Central memory CD8-positive, alpha-beta T cell (primary cell): ENCODE measurements around the gene TLL2.

Experiments
- ATAC-seq: fragments of 150-1000 bp; cut with Tn5 transposase; replicated peaks from 2 replicates; pipeline ENCODE4 v1.10.0; 2022; ENCODE audit warnings: mild to moderate bottlenecking, moderate FRiP score, moderate number of reproducible peaks; ENCODE audit not compliant: poor library complexity, severe bottlenecking; ENCODE audit errors: extremely low read depth
- DNase-seq, 2 donors: peaks; one replicate each; pipeline ENCODE4 v3.0.0; 2021; ENCODE audit warnings: low spot score in 2 of 2
- H3K27ac Mint-ChIP-seq: one replicate; pipeline ENCODE4 v1.8.0; 2022; ENCODE audit warnings: low read depth, mild to moderate bottlenecking, moderate library complexity, mixed read lengths
- H3K27me3 Mint-ChIP-seq: one replicate; pipeline ENCODE4 v1.8.0; 2022; ENCODE audit warnings: mixed read lengths
- H3K36me3 Mint-ChIP-seq: one replicate; pipeline ENCODE4 v1.8.0; 2022; ENCODE audit warnings: mild to moderate bottlenecking, moderate library complexity, mixed read lengths; ENCODE audit not compliant: insufficient read depth
- H3K4me1 Mint-ChIP-seq: one replicate; pipeline ENCODE4 v1.8.0; 2022; ENCODE audit warnings: mixed read lengths
- H3K4me3 Mint-ChIP-seq: one replicate; pipeline ENCODE4 v1.8.0; 2022; ENCODE audit warnings: mild to moderate bottlenecking, moderate library complexity, mixed read lengths
- H3K9me3 Mint-ChIP-seq: one replicate; pipeline ENCODE4 v1.8.0; 2022; ENCODE audit warnings: mixed read lengths

Gene TLL2

DNA sequence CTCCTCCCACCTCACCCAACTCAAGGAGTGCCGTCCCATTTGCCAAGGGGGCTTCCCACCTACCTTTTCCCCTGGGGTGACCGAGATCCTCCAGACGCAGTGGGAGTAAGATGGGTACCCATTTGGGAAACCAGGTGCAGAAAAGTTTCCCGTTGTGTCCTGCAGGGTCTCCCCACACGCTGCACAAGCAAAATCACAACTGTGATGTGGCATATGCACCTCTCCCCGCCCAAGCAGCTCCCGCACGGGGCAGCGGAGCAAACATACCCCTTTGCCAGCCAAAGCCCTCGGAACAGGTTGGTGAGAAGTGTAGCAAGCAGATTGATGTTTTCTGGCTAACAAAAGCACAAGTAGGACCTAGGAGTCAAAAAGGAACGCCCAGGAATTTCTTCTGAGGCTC, 103.4 kb downstream of the TLL2 start:
- Mint-ChIP-seq H3K36me3 (no peaks in the 10 kb centered on the region), H3K27ac (no peak overlapping the region), H3K27me3 (peaks cover 28% of the 10 kb centered on the region), H3K4me1 (no peaks in the 10 kb centered on the region), H3K4me3 (no peak overlapping the region), H3K9me3 (no peaks in the 10 kb centered on the region)
- no peak for DNase-seq
- ATAC-seq = no peak

DNA sequence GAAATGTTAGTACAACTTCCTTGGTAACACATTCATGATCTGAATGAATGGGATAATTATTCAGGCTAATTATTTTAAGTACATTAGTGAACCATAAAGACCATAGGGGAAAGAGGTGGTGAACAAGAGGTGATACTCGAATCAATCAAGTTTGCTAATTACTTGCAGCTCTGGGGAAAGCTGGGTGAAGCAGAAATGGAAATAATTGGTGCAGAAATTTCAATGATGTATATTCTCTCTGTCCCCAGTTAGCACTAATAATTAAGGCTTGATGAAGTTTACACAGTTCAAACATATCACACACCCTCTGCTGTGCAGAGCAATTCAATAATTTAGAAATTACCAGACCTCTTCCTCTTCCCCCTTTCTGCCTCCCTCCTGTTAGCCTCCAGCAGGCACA, 105.5 kb downstream of the TLL2 start:
- H3K27me3 Mint-ChIP-seq = peaks cover 29% of the 10 kb centered on the region
- no peaks in the 10 kb centered on the region for H3K4me1 Mint-ChIP-seq
- no peak overlapping the region for H3K4me3 Mint-ChIP-seq
- DNase-seq (no peak), ATAC-seq (no peak)
- H3K27ac Mint-ChIP-seq = no peak overlapping the region
- H3K36me3 Mint-ChIP-seq = no peaks in the 10 kb centered on the region
- H3K9me3 Mint-ChIP-seq = no peaks in the 10 kb centered on the region

DNA sequence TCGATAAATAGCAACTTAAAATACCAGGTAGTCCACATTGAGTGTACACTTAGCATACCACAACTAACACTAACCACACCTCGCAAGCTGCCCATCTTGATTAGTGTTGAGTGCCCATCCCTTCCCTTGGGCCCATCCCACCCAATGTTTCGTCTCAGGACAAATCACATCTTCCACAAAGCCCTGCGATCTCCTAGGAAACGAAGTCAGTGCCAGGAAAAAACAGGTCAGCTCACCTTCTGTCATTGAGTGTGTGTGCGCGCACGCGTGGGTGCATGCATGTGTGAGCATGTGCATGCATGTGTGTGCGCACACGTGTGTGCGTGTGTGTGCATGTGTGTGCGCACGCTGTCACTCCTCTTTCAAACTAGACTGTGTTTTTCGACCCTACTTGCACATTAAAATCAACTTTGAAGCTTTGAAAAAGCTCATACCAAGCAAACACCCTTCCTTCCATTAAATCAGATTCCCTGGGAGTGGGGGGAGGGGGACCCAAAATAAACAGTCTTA, 106.1 kb downstream of the TLL2 start:
- H3K36me3 Mint-ChIP-seq = no peaks in the 10 kb centered on the region
- H3K9me3 Mint-ChIP-seq = no peaks in the 10 kb centered on the region
- H3K4me1 Mint-ChIP-seq = no peaks in the 10 kb centered on the region
- peaks cover 35% of the 10 kb centered on the region for H3K27me3 Mint-ChIP-seq
- ATAC-seq (no peak), DNase-seq (no peak)
- H3K4me3 Mint-ChIP-seq = no peak overlapping the region
- no peak overlapping the region for H3K27ac Mint-ChIP-seq

DNA sequence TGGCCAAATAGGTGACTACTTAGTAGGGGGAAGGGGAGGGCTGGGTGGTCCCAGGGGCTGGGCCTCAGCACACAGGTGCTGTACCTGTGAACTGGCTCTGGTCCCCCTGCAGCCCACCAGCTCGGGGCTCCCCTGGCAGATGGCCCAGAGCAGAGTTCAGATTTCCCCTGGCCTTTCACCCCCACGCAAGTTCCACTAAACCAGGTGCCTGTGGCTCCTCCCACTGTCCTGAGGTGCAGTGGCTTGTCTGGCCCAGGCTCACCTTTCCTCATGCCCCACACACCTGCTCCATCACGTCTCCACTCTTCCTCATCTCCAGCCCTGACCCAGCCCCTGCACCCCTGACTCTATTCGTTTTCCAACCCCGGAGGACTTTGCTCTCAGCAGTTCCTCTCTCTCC, 107.6 kb downstream of the TLL2 start:
- Mint-ChIP-seq H3K9me3 (no peaks in the 10 kb centered on the region), H3K27me3 (peaks cover 50% of the 10 kb centered on the region)

DNA sequence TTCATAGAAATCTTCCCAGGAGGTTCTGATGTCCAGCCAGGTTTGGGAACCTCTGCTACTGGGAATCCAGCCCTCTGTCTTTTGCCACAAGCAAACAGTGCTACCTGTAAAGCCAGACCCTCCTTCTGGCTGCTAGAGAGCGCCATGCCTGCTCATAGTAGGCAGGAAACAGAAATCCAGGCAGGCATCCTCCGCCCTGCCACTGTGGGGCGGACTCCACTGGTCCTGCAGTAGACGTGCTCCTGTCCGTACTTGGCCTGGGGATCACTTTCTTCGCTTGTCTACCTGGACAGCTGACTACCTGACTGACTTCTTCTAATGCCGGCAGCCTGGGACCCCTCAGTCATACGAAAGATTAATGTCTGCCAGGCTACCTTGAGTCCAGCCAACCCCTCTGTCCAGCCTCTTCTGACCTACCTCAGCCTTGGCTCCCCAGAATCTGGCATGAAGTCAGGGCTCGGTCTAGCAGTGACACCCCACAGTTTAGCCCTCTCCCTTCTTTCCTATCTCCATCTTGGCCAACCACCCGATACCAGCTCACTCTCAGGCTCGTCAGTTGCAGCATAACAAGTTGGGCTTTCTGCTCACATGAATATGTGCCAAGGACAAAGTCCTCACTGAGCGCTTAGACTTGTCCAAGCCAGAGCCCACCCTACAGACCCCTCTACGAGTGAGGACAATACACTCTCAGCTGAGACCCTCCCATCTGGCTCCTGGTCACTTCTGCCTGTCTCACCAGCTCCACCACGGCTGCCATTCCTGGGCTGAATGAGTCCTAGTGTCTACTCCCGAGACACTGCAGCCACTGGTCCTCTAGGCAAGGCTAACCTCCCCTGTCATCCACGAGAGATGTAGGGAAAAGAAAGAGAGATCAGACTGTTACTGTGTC, 111.1 kb downstream of the TLL2 start:
- Mint-ChIP-seq H3K4me3 (no peak overlapping the region), H3K4me1 (no peaks in the 10 kb centered on the region), H3K27ac (no peak overlapping the region), H3K9me3 (no peaks in the 10 kb centered on the region), H3K36me3 (peaks cover 1% of the 10 kb centered on the region), H3K27me3 (peaks cover 67% of the 10 kb centered on the region)
- DNase-seq (no peak), ATAC-seq (no peak)

More for the DNA sequence above, 107.6 kb downstream of the TLL2 start:
- peaks cover 1% of the 10 kb centered on the region for H3K36me3 Mint-ChIP-seq
- no peaks in the 10 kb centered on the region for H3K4me1 Mint-ChIP-seq
- H3K27ac Mint-ChIP-seq = no peak overlapping the region
- no peak for ATAC-seq
- no peak overlapping the region for H3K4me3 Mint-ChIP-seq
- no peak for DNase-seq

DNA sequence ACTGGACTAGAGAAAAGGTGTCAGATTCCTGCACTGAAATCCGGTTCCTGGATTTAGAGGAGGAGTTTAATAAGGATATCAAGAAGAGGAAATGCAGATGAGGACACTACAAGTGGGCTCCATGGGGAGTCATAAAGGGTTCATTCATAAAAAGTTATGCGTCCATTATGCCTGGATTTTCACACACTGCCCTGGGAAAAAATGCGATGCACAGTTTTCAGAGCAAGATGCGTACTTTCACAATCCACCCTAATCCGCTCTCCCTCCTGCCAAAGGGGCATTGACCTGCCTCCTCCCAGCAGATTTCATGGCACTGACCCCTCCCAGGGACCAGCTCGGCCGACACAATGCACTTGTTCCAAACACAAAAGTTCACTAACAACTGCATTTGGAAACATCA, 112.7 kb downstream of the TLL2 start:
- H3K27me3 Mint-ChIP-seq = peaks cover 58% of the 10 kb centered on the region

DNA sequence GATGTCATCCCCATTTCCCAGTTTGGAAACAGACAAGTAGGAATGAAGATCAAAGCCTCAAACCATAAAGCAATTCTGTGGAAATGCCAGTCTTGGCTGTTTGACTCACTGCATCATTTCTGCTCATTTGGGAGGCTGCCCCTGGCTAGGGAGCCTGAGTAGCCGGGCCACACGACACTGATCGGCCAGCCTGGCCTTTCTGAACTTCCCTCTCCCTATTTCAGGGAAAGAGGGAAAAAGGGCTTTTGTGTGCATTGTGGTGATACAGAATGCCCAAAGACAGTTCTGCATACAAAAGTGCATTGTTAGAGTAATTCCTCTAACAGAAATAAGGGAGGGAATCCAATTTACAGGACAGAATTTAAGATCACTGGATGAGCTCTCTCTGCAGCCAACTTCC, 113.3 kb downstream of the TLL2 start:
- H3K36me3 Mint-ChIP-seq = peaks cover 1% of the 10 kb centered on the region
- no peaks in the 10 kb centered on the region for H3K9me3 Mint-ChIP-seq
- no peak overlapping the region for H3K27ac Mint-ChIP-seq
- DNase-seq (no peak), ATAC-seq (no peak)
- no peaks in the 10 kb centered on the region for H3K4me1 Mint-ChIP-seq
- H3K4me3 Mint-ChIP-seq = no peak overlapping the region
- peaks cover 55% of the 10 kb centered on the region for H3K27me3 Mint-ChIP-seq

More for the DNA sequence above, 112.7 kb downstream of the TLL2 start:
- ATAC-seq (no peak), DNase-seq (no peak)
- Mint-ChIP-seq H3K4me1 (no peaks in the 10 kb centered on the region), H3K36me3 (peaks cover 1% of the 10 kb centered on the region), H3K4me3 (no peak overlapping the region), H3K27ac (no peak overlapping the region), H3K9me3 (no peaks in the 10 kb centered on the region)

DNA sequence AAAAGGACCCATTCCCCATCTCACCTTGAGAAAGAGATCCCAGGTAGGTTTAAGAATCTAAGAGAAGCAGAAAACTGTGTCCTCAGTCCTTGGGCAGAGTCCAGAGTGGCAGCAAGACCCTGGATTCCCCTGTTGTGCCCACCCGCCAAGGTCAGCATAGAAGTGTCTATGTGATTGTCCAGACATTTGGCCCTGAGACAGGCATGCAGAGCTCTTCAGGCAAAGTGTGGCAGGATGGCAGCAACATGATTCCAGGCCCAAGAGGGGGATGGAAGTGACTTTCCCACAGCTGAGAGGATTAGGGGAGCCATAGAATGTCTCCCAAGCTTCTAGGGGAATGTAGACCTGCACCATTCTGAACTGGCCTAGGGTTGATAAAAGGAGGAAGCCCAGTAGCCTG, 115.8 kb downstream of the TLL2 start:
- no peak overlapping the region for H3K4me3 Mint-ChIP-seq
- peaks cover 61% of the 10 kb centered on the region for H3K27me3 Mint-ChIP-seq
- DNase-seq (no peak), ATAC-seq (no peak)
- H3K9me3 Mint-ChIP-seq = no peaks in the 10 kb centered on the region
- peaks cover 1% of the 10 kb centered on the region for H3K36me3 Mint-ChIP-seq
- H3K4me1 Mint-ChIP-seq = no peaks in the 10 kb centered on the region
- H3K27ac Mint-ChIP-seq = no peak overlapping the region

DNA sequence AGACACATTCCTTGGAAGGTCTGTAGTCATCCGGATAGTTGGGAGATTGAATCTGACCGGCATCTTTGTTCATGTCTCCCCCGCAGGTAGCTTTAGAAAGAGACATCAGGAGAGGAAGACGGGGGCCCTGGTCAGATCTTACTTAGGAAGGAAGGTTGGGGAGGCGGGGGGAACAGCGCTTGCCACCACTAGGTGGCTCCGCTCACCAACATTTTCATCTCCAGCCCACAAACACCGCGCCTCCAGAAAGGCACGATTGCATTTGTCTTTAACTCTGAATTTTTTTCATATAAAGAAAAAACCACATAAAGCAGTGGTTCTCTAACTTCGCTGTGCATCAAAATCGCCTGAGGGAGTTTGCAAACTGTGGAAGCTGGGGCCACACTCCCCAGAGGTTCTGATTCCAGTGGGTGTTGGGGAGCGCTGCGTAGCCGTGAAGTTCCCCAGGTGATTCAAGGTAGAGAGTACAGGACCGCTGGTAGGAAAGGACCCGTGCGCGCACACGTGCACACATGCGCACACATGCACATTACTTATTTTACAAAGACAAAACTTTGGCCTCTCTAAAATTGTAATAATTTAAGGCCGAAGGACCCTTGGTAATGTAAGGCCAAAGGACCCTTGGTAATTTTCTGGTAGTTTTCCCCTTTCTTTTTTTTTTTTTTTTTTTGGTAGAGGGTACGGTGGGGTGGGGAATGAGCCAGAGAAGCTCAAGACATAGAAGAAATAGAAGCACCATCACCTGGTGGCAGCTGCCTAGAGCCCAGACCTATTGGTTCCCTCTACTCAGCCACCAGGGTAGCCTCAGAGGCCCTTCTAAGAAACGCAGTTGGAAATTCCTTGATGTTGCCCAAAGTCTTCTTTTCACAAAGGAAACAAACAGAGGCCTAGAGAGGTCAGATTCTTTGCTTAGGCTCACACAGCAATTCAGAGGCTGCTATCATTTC, 117.5 kb downstream of the TLL2 start:
- H3K27me3 Mint-ChIP-seq = peaks cover 44% of the 10 kb centered on the region
- no peak overlapping the region for H3K27ac Mint-ChIP-seq
- ATAC-seq (no peak), DNase-seq (peak in 1 of 2 donors; percentile 26)
- H3K9me3 Mint-ChIP-seq = no peaks in the 10 kb centered on the region
- H3K36me3 Mint-ChIP-seq = no peaks in the 10 kb centered on the region
- H3K4me3 Mint-ChIP-seq = no peak overlapping the region
- no peaks in the 10 kb centered on the region for H3K4me1 Mint-ChIP-seq

DNA sequence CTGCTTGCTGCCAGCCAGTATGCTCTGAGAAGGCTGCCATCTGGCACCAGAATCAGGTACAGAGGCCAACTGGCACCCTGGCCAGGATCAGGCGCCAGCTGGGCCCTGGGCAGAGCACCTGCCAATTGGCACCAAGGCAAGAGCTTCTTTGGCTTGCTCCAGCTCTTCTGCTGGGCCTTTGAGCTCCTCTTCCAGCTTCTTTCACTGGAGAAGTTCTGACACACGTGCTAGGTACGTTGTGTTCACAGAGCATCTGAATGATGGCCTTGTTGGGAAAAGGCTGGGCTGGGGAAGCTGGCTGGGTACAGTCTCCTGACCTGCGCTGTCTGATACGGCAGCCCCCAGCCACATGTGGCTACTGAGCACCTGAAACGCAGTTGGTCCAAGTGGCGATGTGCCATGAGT, 123.3 kb downstream of the TLL2 start:
- ATAC-seq (no peak), DNase-seq (no peak)
- peaks cover 27% of the 10 kb centered on the region for H3K27me3 Mint-ChIP-seq
- H3K9me3 Mint-ChIP-seq = no peaks in the 10 kb centered on the region
- H3K27ac Mint-ChIP-seq = no peak overlapping the region
- peaks cover 1% of the 10 kb centered on the region for H3K36me3 Mint-ChIP-seq
- H3K4me3 Mint-ChIP-seq = no peak overlapping the region
- H3K4me1 Mint-ChIP-seq = no peaks in the 10 kb centered on the region

DNA sequence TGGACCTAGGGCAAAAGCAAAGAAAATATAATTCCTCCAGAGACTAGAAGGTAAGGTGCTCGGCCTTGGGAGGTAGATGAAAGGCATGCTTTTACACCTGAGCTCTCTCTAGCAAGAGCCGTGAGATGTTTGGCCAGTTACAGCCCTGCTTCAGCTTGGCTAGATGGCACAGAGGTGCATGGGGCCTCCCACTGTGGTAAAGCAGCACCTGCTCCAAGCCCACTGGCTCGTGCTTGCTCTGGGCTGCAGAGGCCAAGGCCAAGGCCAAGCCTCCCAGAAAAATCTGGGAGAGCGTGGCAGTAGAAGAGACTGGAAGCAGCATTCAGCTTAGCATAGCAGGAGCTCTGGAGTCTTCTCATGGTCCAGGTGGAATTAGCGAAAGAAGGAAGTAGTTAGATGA, 123.9 kb downstream of the TLL2 start:
- Mint-ChIP-seq H3K4me3 (no peak overlapping the region), H3K36me3 (peaks cover 1% of the 10 kb centered on the region), H3K4me1 (no peaks in the 10 kb centered on the region)

DNA sequence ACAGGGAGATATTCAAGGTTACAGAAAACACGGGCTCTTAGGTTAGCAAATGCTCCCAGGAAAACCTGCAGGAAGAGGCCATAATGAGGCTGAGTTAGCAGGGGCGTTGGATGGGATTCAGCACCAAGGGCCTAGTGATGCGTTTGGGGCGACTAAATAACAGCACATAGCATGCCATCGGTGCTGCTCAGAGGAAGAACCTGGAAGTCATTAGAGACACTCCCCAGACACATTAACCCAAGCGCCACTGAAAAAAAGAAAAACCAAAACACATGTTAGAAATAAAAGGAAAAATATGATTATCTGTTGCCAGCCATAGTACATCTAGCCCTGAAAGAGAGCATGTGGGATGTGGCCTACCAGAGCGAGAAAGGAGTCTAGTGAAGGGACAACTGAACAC, 126.1 kb downstream of the TLL2 start:
- Mint-ChIP-seq H3K27ac (no peak overlapping the region), H3K36me3 (peaks cover 1% of the 10 kb centered on the region), H3K27me3 (peaks cover 33% of the 10 kb centered on the region), H3K4me1 (no peaks in the 10 kb centered on the region), H3K9me3 (no peaks in the 10 kb centered on the region), H3K4me3 (no peak overlapping the region)
- no peak for ATAC-seq
- DNase-seq = no peak

More for the DNA sequence above, 123.9 kb downstream of the TLL2 start:
- no peak overlapping the region for H3K27ac Mint-ChIP-seq
- H3K27me3 Mint-ChIP-seq = peaks cover 27% of the 10 kb centered on the region
- no peaks in the 10 kb centered on the region for H3K9me3 Mint-ChIP-seq
- DNase-seq (no peak), ATAC-seq (no peak)
